Natural killer cell (primary cell): ENCODE measurements around the gene BACH2. TPM values are rescaled to one million over a fixed set of nuclear protein-coding genes. Genes with fewer than 3 reads are reported as not detected.

ENCODE experiments used
- ATAC-seq, 3 donors: fragments of 150-1000 bp in 2 of 3; fragments of 200-7000 bp in 1 of 3; cut with Tn5 transposase; 1 replicate in 1 of 3; 2 replicates in 2 of 3; pipeline ENCODE4 v1.10.0; 2021; ENCODE audit warnings: mild to moderate bottlenecking in 2 of 3, moderate library complexity in 2 of 3
- DNase-seq, 2 donors: peaks; one replicate each; pipeline versions ENCODE4 v3.0.0 to v3.0.0-alpha.2; 2013 to 2021; ENCODE audit warnings: mixed read lengths in 1 of 2
- H3K27ac ChIP-seq: one replicate; pipeline ENCODE4 v1.5.1; 2013; ENCODE audit warnings: mild to moderate bottlenecking, low read length
- H3K27me3 ChIP-seq: one replicate; pipeline ENCODE4 v1.6.1; 2013; ENCODE audit warnings: low read length; ENCODE audit not compliant: control insufficient read depth, insufficient read depth
- H3K36me3 ChIP-seq: one replicate; pipeline ENCODE4 v1.6.1; 2013; ENCODE audit warnings: low read length; ENCODE audit not compliant: control insufficient read depth, insufficient read depth
- H3K4me1 ChIP-seq: one replicate; pipeline ENCODE4 v1.6.1; 2013; ENCODE audit warnings: low read length; ENCODE audit not compliant: control insufficient read depth, insufficient read depth
- H3K4me3 ChIP-seq: one replicate; pipeline ENCODE4 v1.5.1; 2013; ENCODE audit warnings: low read length
- H3K9me3 ChIP-seq: one replicate; pipeline ENCODE4 v1.6.1; 2013; ENCODE audit warnings: low read length; ENCODE audit not compliant: control insufficient read depth, insufficient read depth
- H3K27ac Mint-ChIP-seq, 2 donors: one replicate each; pipeline ENCODE4 v1.8.0; 2022; ENCODE audit warnings: mild to moderate bottlenecking in 2 of 2, mixed read lengths in 2 of 2, moderate library complexity in 1 of 2
- H3K27me3 Mint-ChIP-seq, 2 donors: one replicate each; pipeline ENCODE4 v1.8.0; 2022; ENCODE audit warnings: low read depth in 2 of 2, mixed read lengths in 2 of 2
- H3K36me3 Mint-ChIP-seq: one replicate; pipeline ENCODE4 v1.8.0; 2022; ENCODE audit warnings: mixed read lengths
- H3K4me1 Mint-ChIP-seq, 2 donors: one replicate each; pipeline ENCODE4 v1.8.0; 2022; ENCODE audit warnings: mixed read lengths in 2 of 2
- H3K4me3 Mint-ChIP-seq: one replicate; pipeline ENCODE4 v1.8.0; 2022; ENCODE audit warnings: mild to moderate bottlenecking, moderate library complexity, mixed read lengths
- H3K9me3 Mint-ChIP-seq, 2 donors: one replicate each; pipeline ENCODE4 v1.8.0; 2022; ENCODE audit warnings: mixed read lengths in 2 of 2
- whole genome bisulfite sequencing: methylation state at CpG from one replicate; pipeline ENCODE4 v1.1.7; 2013; ENCODE audit warnings: missing lambda C conversion rate; ENCODE audit not compliant: insufficient coverage; 5-methylcytosine and 5-hydroxymethylcytosine counted together
- intact Hi-C: fragments of 100-400 bp; cut with micrococcal nuclease; formaldehyde crosslinking; loops from one replicate; pipeline ENCODE4 v1.14.2; 2022
- total RNA-seq, 4 donors: library from RNA; stranded (reverse); fragments of 120-200 nt in 1 of 4; gene quantifications; one replicate each; pipeline versions ENCODE4 v1.2.3 to v1.2.4, GENCODE V29; 2013 to 2022
- TF ChIP-seq, protein P1 (sequence below): fragments of 200-600 bp; IDR thresholded peaks from one replicate; pipeline ENCODE4 v1.8.0; 2022; ENCODE audit warnings: antibody characterized with exemption

Gene BACH2
- total RNA-seq, 3 donors from 2014 or later (not counting 1 experiment from before 2014, with no cell fraction given), result 32.1 to 37.8 (median 32.7) TPM

DNA sequence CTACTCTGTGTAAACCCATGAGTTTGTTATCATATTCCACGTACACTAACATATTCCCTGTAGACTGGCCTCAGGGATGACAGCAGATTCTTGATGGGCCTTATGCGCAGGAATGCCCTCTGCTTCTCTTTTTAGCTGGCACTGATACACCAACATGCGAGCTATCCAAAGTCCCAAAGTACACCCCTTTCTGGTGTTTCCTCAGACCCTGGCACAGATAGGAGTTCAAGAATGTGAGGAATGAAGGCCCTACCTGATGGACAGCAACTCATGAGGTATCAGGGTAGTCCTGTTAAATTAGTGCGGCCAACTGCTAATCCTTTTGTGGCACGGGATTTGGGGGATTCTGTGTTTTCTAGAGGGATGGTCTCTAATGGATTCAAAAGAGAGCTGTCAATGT lies 93.0 kb downstream of the BACH2 start:
- Histone ChIP-seq H3K27me3 (no peaks in the 10 kb centered on the region), H3K27ac (no peak overlapping the region), H3K9me3 (no peaks in the 10 kb centered on the region), H3K4me1 (no peaks in the 10 kb centered on the region), H3K36me3 (no peaks in the 10 kb centered on the region), H3K4me3 (no peak overlapping the region)
- WGBS, result 91% methylated on average over 5 of the region's 5 CpGs
- ATAC-seq (no peak), DNase-seq (no peak)
- intact Hi-C loops, result no loop called here
- H3K4me1 Mint-ChIP-seq, result peaks cover 6 to 11% of the 10 kb centered on the region in 2 donors
- H3K4me3 Mint-ChIP-seq, result no peak overlapping the region
- no peaks in the 10 kb centered on the region for H3K36me3 Mint-ChIP-seq
- H3K27ac Mint-ChIP-seq, result no peak overlapping the region
- H3K27me3 Mint-ChIP-seq, result no peaks in the 10 kb centered on the region
- TF ChIP-seq, protein P1, sequence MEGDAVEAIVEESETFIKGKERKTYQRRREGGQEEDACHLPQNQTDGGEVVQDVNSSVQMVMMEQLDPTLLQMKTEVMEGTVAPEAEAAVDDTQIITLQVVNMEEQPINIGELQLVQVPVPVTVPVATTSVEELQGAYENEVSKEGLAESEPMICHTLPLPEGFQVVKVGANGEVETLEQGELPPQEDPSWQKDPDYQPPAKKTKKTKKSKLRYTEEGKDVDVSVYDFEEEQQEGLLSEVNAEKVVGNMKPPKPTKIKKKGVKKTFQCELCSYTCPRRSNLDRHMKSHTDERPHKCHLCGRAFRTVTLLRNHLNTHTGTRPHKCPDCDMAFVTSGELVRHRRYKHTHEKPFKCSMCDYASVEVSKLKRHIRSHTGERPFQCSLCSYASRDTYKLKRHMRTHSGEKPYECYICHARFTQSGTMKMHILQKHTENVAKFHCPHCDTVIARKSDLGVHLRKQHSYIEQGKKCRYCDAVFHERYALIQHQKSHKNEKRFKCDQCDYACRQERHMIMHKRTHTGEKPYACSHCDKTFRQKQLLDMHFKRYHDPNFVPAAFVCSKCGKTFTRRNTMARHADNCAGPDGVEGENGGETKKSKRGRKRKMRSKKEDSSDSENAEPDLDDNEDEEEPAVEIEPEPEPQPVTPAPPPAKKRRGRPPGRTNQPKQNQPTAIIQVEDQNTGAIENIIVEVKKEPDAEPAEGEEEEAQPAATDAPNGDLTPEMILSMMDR, result no peak
- no peaks in the 10 kb centered on the region for H3K9me3 Mint-ChIP-seq

DNA sequence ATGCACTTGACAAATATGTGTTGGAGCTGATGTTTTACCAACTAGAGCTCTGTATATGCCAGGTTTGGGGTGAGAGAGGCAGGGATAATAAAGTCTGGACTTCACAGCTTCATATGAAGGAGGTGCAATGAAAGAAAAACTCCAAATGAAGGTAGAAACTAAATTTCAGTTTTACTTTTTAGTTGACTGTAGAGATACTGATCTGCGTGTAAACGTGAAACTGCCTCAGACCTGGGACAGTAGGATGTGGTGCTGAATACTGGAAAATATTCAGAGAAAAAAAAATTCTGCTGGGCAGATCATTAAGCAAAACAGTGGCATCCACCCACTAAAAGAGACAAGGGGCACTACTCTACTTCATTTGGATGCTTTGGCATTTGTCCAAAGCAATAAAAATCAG lies 94.5 kb downstream of the BACH2 start:
- H3K4me3 ChIP-seq, result no peak overlapping the region
- peaks cover 0 to 3% of the 10 kb centered on the region in 2 donors for H3K9me3 Mint-ChIP-seq
- no peak for ATAC-seq
- TF ChIP-seq, protein P1, result no peak
- no peak overlapping the region for H3K27ac Mint-ChIP-seq
- H3K36me3 ChIP-seq, result no peaks in the 10 kb centered on the region
- H3K4me1 Mint-ChIP-seq, result peaks cover 6 to 11% of the 10 kb centered on the region in 2 donors
- no peaks in the 10 kb centered on the region for H3K36me3 Mint-ChIP-seq
- intact Hi-C loops, result no loop called here
- H3K4me3 Mint-ChIP-seq, result peak overlapping the region; percentile 4
- H3K27me3 ChIP-seq, result no peaks in the 10 kb centered on the region
- no peak overlapping the region for H3K27ac ChIP-seq
- no peak for DNase-seq
- 10% methylated on average over 2 of the region's 2 CpGs for WGBS
- no peaks in the 10 kb centered on the region for H3K27me3 Mint-ChIP-seq
- H3K4me1 ChIP-seq, result no peaks in the 10 kb centered on the region
- H3K9me3 ChIP-seq, result peaks cover 4% of the 10 kb centered on the region

DNA sequence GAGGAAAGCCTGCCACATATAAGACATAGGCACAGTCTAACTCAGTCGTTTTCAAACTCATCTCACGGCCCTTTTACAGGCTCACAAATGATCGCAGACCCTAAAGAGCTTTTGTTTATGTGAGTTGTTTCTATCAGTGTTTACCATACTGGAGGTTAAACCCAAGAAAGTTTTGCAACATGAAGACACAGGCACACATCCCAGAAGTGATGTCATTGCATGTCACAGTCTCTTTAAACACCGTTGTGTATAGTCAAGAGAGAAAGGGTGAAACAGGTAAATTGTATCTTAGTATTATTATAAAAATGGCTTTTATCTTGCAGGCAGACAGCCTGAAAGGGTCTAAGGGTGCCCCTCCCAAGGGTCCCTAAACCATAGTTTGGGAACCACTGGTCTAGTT lies 96.7 kb downstream of the BACH2 start:
- H3K4me3 Mint-ChIP-seq, result no peak overlapping the region
- peaks cover 0 to 3% of the 10 kb centered on the region in 2 donors for H3K9me3 Mint-ChIP-seq
- Histone ChIP-seq H3K27ac (no peak overlapping the region), H3K4me1 (no peaks in the 10 kb centered on the region), H3K27me3 (no peaks in the 10 kb centered on the region), H3K4me3 (no peak overlapping the region), H3K36me3 (no peaks in the 10 kb centered on the region), H3K9me3 (peaks cover 4% of the 10 kb centered on the region)
- no peaks in the 10 kb centered on the region for H3K27me3 Mint-ChIP-seq
- DNase-seq, result no peak
- no peak for ATAC-seq
- H3K27ac Mint-ChIP-seq, result no peak overlapping the region
- intact Hi-C loops, result no loop called here
- no peaks in the 10 kb centered on the region for H3K36me3 Mint-ChIP-seq
- peaks cover 6 to 11% of the 10 kb centered on the region in 2 donors for H3K4me1 Mint-ChIP-seq
- WGBS, result 100% methylated on average over 4 of the region's 4 CpGs
- TF ChIP-seq, protein P1, result no peak

DNA sequence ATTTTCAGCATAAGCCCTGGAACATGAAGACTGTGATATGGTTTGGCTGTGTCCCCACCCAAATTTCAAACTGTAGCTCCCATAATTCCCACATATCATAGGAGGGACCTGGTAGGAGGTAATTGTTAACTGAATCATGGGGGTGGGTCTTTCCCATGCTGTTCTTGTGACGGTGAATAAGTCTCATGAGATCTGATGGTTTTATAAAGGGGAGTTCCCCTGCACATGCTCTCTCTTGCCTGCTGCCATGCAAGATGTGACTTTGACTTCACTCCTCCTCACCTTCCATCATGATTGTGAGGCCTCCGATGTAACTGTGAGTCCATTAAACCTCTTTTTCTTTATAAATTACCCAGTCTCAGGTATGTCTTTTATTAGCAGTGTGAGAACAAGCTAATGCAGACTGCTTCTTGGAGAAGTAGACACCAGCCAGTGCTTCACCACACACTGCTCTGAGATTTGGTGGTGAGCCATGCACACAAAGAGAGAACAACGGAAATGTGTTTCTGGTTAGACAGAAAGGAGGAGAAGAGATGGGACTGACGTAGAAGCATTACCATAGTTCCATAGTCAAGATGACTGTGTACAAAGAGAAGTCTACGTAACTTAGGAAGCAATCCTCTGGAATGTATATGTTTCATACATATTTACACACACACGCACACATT lies 97.8 kb downstream of the BACH2 start:
- ATAC-seq (no peak), DNase-seq (no peak)
- Histone ChIP-seq H3K9me3 (peaks cover 4% of the 10 kb centered on the region), H3K27me3 (no peaks in the 10 kb centered on the region), H3K27ac (no peak overlapping the region), H3K36me3 (no peaks in the 10 kb centered on the region), H3K4me3 (no peak overlapping the region), H3K4me1 (no peaks in the 10 kb centered on the region)
- H3K9me3 Mint-ChIP-seq, result peaks cover 0 to 3% of the 10 kb centered on the region in 2 donors
- 98% methylated on average over 5 of the region's 6 CpGs for WGBS
- H3K4me3 Mint-ChIP-seq, result no peak overlapping the region
- peaks cover 6 to 11% of the 10 kb centered on the region in 2 donors for H3K4me1 Mint-ChIP-seq
- intact Hi-C loops, result no loop called here
- H3K36me3 Mint-ChIP-seq, result no peaks in the 10 kb centered on the region
- TF ChIP-seq, protein P1, result no peak
- H3K27me3 Mint-ChIP-seq, result no peaks in the 10 kb centered on the region
- no peak overlapping the region for H3K27ac Mint-ChIP-seq
